NCI-H1048 (cell line): ENCODE results near the gene COMT.
A peak's percentile ranks its signal among the peaks of the same experiment; 100 is the strongest.

ENCODE experiments used
- DNase-seq: peaks from one replicate; lab custom pipeline; 2025; lab: John Stamatoyannopoulos, UW

The COMT gene

GRCh38 chr22:19983741-19984140, 42.2 kb downstream of the COMT start:
- DNase-seq: no peak

DNA sequence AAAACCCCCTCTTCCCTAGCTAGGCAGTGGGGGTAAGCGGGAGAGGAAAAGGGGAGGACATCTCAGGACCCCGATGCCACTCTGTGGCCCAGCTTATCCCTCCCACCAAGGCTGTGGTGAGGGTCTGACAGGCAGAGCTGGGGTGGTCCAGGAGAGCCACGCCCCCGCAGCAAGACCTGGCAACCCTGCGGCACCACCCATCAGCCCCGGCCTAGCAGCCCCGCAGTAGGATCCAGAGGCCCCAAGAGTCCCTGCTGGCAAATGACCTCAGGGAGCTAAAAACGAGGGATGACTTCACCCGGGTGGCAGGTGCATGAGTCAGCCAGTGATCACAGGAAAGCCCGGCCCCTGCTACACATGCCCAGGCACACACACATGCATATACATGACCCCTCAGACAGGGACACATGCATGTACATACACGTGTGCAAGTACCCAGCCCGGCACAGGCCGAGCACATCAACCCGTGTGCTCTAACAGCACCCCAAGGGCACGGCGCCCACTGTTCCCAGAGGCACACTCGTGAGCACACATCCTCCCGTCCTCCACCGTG, 42.7 kb downstream of the COMT start:
- DNase-seq: no peak

DNA sequence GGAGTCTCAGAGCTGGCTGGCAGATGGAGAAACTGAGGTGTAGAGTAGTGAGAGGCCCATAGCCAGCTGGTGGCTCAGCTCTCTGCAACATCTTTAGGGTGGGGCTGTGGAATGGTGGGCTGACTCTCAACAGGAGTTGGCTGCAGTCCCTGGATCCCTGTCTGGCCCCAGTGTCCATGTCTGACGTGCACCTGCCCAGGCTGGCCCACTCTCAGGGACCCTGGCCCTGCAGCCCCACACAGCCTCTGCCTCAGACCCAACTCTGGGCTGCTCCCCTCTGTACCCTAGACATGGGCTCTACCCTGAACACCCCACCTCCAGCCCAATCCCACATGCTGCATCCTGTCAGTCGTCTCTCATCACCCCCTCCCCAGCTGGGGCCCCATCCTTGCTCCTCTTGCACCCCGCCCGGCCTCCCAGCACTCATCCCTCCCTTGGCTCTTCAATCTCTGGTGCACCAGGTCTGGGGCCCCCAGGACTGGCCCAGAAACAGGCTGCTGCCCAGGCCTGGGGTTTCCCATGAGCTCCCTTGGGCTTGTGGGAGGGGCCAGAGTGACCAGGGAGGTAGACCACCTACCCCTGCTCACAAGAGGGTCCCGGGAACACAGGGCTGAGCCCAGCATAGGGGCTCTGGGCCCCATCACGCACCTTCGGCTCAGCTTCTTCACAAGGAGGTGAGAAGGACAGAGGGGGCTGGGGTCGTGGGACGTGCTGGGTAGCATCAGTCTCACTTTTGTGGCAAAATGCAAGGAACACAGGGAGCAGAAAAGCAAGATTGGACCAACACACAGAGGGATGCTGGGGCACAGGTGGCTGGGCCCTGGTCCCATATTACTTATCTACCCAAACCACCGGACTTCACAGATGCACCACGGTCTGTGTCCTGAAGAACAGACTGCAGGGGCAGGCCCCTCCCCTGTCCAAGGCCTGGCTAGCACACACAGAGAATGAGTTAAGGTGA, 43.6 kb downstream of the COMT start:
- no peak for DNase-seq

- DNase-seq: no peak
Observed at GRCh38 chr22:19986011-19986409, 44.4 kb downstream of the COMT start.

GRCh38 chr22:19986410-19987341, 45.1 kb downstream of the COMT start:
- peak; percentile 57 for DNase-seq

GRCh38 chr22:19987394-19988306, 46.1 kb downstream of the COMT start:
- no peak for DNase-seq

DNA sequence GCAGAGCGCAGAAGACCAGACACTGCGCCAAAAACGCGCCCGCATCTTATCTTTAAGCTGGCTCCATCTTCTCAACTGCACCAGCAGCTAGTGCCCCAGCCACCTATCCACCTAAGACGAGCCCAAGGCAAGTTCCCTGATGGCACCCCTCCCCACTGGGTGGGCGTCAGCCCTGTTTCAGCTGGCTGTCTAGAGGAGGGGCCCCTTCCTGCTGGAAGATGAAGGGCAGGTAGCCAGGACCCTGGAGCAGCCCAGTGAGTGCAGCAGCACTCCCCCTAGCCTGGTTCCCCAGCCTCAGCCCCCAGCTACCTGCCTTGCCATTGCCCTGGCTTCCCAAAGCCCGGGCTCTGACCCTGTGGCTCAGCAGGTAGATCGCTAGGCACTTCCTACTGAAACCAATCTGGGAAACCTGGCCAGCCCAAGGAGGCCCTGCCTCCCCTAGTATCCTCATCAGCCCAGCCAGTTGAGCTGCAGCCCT, 46.8 kb downstream of the COMT start:
- DNase-seq: no peak

GRCh38 chr22:19988965-19989724, 47.6 kb downstream of the COMT start:
- DNase-seq: no peak

DNA sequence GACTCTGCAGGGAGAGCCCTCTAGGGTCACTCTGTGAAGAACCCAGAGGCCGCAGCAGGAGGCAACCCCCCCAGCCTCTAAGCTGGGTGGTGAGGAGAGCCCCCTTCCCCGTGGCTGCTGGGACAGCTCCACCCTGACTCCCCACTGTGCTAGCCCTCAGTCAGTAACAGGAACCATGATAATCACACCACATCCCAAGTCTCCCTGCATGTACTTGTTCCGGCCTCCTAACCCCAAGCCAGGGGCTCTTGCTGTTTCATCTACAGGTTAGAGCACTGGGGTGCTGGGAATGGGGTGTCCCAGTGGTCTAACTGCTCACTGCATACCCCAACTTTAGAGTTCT, 48.1 kb downstream of the COMT start:
- DNase-seq: no peak

DNA sequence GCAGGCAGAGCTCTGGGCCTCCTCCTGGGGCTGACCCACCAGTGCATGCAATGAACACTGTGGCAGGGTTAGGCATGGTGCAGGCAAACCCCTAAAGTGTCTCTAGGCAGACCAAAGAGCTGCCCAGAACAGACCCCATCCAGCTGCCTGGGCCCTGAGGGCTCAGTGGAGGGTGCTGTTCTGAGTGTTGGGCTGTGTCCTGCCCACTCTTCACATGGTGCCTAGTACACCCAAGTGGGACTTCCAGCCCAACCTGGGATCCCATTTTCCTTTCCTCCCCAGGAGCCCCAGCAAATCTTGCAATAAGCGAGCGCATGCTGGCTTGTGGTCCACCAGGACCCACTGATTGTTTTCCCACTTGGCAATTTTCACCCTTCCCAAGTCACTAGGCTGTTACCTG, 48.6 kb downstream of the COMT start:
- no peak for DNase-seq

DNA sequence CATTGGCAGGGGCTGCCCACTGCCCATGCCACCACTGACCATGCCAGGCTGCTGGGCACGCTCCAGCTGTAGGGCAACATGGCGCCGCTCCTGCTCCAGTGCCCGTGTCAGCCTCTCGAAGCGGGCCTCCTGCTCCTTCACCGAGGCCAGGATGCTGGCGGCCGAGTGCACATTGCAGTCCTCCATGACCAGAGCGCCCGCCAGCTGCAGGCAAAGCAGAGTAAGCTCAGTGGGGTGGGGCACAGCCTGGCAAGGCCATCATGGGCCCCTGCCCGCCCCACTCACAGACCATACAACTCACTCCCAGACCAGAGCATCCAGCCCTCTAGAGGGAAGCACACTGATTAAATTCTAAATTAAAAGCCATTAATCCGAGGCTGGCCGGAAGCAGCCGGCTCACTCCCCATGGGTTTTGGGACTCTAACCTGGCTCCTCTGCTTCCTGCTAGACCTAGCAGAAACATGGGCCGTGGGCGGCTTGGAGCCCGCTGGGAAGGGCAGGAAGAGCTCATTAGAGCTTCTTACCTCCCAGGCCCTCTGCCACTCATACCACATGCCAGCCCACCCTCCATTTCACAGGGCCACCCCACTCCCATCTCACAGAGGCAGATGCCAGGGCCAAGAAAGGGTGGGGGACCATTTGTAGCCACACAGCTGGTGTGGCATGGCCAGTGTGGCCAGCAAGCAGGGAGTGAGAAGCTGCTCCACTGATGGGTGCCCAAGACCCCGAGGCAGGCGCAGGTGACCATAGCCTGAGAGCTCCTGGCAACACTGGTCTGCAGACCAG, 49.2 kb downstream of the COMT start:
- no peak for DNase-seq

DNA sequence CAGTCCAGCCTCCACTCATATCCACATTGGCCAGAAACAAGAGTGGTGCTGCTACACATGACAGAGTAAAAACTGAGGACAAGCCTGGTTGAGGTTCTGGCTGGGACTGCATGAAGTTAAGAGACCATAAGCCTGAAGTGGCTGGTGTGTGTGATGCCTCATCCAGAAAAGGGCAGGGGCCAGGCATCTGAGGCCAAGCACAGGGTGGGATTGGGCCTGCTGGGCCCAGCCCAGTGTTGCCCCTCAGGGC, 49.7 kb downstream of the COMT start:
- DNase-seq: no peak

DNA sequence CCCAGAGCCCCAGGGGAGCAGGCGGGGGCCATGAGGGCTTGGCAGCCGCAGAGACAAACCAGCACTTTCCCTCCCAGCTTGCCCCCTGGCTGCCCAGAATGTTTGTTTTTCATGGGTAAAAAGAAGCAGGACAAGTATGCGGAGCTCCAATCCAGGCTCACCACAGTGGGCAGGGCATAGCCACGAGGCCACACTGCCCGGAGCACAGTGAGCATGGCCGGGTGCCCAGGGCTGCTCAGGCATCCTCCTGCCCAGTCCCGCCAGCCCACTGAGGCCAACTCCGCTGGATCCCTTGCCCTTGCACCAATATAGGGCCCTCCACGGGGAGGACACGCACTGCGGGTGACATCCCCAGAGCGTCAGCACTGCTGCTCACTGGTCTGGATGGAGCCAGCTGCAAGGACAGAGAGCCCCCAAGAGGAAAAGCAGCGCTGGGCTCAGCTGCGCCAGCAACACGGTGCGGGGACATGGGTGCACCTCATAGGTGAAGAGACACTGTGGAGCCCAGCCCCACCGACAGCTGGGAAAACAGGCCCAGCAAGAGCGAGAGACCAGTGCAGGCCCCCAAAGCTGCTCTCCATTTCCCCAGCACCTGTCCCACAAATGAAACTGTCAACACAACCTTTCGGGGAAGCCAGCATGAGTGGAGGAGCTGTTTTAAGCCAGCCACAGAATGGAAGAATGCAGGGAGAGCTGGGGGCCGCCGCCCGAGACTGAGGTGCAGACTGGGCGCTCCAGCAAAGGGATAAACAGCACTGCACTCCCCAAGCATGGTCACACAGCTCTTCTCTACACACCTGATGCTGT, 50.3 kb downstream of the COMT start:
- no peak for DNase-seq

GRCh38 chr22:19992481-19992911, 50.9 kb downstream of the COMT start:
- no peak for DNase-seq

- no peak for DNase-seq
Observed at GRCh38 chr22:19992921-19993355, 51.4 kb downstream of the COMT start.

DNA sequence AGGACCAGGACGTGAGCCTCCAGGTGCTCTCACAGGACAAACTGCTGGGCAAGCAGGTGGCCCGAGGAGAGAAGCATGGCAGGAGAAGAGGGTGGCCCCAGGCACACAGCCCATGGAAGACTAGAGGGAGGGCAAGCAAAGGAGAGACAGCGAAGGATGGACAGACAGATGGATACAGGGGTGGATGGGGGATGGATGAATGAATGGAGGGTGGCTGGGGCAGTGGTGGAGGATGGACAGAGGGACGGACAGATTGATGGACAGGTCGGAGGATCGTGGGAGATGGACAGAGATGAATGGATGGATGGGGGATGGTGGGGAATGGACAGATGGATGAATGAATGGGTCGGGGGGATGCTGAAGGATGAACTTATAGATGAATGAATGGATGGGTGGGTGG, 52.4 kb downstream of the COMT start:
- no peak for DNase-seq

GRCh38 chr22:19994851-19995610, 53.5 kb downstream of the COMT start:
- no peak for DNase-seq

GRCh38 chr22:19995611-19996339, 54.2 kb downstream of the COMT start:
- no peak for DNase-seq
